Colonic mucosa (tissue), 4 donors: ENCODE data around the gene URB2. TPM values are rescaled to one million over a fixed set of nuclear protein-coding genes. Genes with fewer than 3 reads are reported as not detected.
A peak's percentile ranks its signal among the peaks of the same experiment; 100 is the strongest.
"Not testable (repeated sequence)": the region's sequence is repeated elsewhere in the genome, so short reads cannot be mapped to it uniquely, and the experiment has no call there.

Experiments used
- DNase-seq: peaks from one replicate; pipeline ENCODE4 v3.0.0-alpha.2; 2020
- H3K27ac ChIP-seq: fragments of 200-600 bp; one replicate; pipeline ENCODE4 v1.8.0; 2021
- H3K27me3 ChIP-seq: fragments of 200-600 bp; one replicate; pipeline ENCODE4 v1.8.0; 2021
- H3K36me3 ChIP-seq: fragments of 200-600 bp; one replicate; pipeline ENCODE4 v1.8.0; 2021
- H3K4me1 ChIP-seq: fragments of 200-600 bp; one replicate; pipeline ENCODE4 v1.8.0; 2021; ENCODE audit warnings: mild to moderate bottlenecking
- H3K4me3 ChIP-seq: fragments of 200-600 bp; one replicate; pipeline ENCODE4 v1.8.0; 2021
- H3K9ac ChIP-seq, 2 donors: one replicate each; pipeline ENCODE4 v1.7.0; 2013; ENCODE audit warnings: control low read depth in 2 of 2, low read depth in 2 of 2, low read length in 2 of 2
- H3K9me3 ChIP-seq: fragments of 200-600 bp; one replicate; pipeline ENCODE4 v1.8.0; 2021
- intact Hi-C: fragments of 100-400 bp; cut with DNase I; formaldehyde crosslinking; loops from one replicate; pipeline ENCODE4 v1.14.1; 2022
- total RNA-seq, 2 donors: library from RNA; stranded (reverse); fragmentation: NEBNext Ultra II Directional in 1 of 2; extraction: Animal tissue kit (Norgen Biotek cat#: 25700) in 1 of 2; gene quantifications; one replicate each; pipeline ENCODE4 v1.2.1, GENCODE V29; 2021
- TF ChIP-seq, protein P1 (sequence below): fragments of 200-600 bp; IDR thresholded peaks from one replicate; pipeline ENCODE4 v1.8.0; 2022; ENCODE audit warnings: antibody characterized with exemption, mild to moderate bottlenecking
- donor health status: healthy.
- donor health status: DM: no; HTN: no; CAD: no.
- donor health status: DM: no; HTN: no; CAD: no.

The URB2 gene
- total RNA-seq, 2 donors from 2014 or later = 5.7 to 10.0 TPM

DNA sequence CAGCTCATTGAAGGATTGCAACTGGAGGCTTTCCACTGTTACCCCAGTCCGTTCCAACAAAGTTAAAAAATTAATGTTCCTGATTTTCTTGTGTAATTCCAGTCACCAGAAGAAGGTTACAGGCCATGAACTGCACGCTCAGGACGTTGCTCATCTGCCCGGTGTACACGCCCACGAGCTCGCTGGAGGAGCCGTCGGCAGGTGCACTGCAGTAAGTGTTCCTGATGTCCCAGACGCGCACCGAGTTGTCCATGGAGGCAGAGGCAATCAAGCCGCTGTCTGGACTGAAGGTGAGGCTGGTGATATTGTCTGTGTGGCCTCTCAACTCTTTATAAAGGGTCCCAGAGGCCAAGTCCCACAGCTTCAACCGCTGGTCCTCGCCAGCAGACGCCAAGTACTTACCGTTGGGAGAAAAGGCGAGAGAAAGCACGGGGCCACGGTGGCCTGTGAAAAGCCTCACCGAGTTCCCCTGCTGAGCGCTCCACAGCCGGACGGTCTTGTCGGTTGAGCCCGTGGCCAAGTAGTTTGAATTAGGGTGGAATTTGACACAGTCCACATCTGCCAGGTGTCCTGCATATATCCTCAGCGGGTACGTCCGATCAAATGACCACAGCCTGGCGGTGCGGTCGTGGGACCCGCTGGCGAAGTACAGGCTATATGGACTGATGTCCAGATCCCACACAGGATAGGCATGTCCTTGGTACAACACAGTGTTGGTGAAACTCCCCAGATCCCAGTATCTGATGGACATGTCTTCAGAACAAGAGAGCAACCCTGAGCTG is 31.6 kb upstream of the URB2 start:
- Histone ChIP-seq H3K4me1 (no peaks in the 10 kb centered on the region), H3K36me3 (peaks cover 7% of the 10 kb centered on the region), H3K9me3 (no peaks in the 10 kb centered on the region), H3K4me3 (no peak overlapping the region), H3K27ac (no peak overlapping the region), H3K9ac (no peak overlapping the region), H3K27me3 (no peaks in the 10 kb centered on the region)
- TF ChIP-seq, protein P1, sequence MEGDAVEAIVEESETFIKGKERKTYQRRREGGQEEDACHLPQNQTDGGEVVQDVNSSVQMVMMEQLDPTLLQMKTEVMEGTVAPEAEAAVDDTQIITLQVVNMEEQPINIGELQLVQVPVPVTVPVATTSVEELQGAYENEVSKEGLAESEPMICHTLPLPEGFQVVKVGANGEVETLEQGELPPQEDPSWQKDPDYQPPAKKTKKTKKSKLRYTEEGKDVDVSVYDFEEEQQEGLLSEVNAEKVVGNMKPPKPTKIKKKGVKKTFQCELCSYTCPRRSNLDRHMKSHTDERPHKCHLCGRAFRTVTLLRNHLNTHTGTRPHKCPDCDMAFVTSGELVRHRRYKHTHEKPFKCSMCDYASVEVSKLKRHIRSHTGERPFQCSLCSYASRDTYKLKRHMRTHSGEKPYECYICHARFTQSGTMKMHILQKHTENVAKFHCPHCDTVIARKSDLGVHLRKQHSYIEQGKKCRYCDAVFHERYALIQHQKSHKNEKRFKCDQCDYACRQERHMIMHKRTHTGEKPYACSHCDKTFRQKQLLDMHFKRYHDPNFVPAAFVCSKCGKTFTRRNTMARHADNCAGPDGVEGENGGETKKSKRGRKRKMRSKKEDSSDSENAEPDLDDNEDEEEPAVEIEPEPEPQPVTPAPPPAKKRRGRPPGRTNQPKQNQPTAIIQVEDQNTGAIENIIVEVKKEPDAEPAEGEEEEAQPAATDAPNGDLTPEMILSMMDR = no peak
- DNase-seq = no peak
- intact Hi-C loops = no loop called here

DNA sequence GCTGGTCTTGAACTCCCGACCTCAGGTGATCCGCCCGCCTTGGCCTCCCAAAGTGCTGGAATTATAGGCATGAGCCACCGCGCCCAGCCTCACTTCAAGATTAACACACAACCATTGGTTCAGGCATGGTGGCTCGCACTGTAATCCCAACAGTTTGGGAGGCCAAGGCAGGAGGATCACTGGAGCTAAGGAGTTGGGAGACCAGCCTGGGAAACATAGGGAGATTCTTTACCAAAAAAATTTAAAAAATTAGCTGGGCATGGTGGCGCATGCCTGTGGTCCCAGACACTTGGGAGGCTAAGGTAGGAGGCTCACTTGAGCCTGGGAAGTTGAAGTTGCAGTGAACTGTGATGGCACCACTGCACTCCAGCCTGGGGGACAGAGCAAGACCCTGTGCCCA is 30.2 kb upstream of the URB2 start:
- H3K9me3 ChIP-seq, H3K4me3 ChIP-seq, H3K27ac ChIP-seq, H3K27me3 ChIP-seq, intact Hi-C loops, DNase-seq, H3K36me3 ChIP-seq, H3K9ac ChIP-seq, H3K4me1 ChIP-seq: not testable (repeated sequence)

DNA sequence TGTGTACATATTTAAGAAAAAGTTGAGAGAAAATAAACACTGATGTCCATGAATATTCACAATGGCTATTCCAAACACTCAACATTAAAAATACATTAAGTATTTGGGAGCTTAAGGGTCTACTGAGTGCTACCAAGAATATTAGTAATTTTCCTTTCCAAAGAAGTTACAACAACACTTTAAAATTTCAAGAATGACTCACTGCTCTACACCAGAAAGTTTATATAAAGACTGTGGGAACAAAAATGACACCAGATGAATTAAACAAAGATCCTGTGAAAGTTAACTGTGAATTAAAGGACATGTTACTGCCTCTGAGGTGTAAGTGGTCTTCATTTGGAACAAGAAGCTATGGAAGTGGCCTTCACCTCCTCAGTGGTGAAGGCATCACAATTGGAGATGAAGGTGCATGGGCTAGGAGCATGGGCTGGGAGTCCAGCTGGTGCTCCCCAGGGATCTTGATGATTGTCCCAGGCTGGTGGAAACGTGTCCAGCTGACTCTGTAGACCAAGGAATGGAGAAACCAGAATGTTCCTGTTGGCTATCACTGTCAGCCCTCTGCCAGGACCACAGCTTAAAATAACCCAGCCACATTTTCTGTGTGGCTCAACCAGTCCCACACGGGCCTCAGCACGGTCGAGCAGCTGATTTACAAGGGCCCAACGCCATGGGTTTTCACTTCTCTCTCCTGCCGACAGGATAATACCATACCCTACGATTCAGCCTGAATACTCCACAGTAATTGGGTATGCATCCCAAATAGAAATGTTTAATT is 28.9 kb upstream of the URB2 start:
- intact Hi-C loops = no loop called here
- Histone ChIP-seq H3K9me3 (no peaks in the 10 kb centered on the region), H3K36me3 (peaks cover 12% of the 10 kb centered on the region), H3K9ac (no peak overlapping the region), H3K4me3 (no peak overlapping the region), H3K27ac (peak overlapping the region; percentile 65), H3K27me3 (no peaks in the 10 kb centered on the region), H3K4me1 (no peaks in the 10 kb centered on the region)
- DNase-seq = peak; percentile 23
- TF ChIP-seq, protein P1 = no peak

DNA sequence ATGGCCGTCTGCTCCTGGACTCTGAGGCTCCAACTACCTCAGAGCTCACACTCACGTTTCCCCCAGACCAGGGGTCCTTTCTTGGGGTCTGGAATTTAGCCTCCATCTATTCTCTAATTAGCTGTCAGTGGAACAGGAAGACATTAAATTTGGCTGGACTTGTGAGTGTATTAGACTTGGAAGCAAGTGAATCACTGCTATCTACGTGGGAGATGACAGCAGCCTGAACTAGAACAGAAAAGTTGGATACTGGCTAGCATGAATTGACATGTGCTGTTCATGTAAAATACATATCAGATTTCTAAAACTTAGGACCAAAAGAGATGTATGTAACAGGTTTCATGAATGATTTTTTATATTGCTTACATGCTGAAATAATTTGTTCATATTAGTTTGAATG is 28.2 kb upstream of the URB2 start:
- Histone ChIP-seq H3K36me3 (peaks cover 16% of the 10 kb centered on the region), H3K27ac (peak overlapping the region; percentile 65), H3K9me3 (no peaks in the 10 kb centered on the region), H3K27me3 (no peaks in the 10 kb centered on the region), H3K4me1 (no peaks in the 10 kb centered on the region), H3K9ac (no peak overlapping the region), H3K4me3 (no peak overlapping the region)
- intact Hi-C loops = no loop called here
- TF ChIP-seq, protein P1 = no peak
- DNase-seq = no peak

DNA sequence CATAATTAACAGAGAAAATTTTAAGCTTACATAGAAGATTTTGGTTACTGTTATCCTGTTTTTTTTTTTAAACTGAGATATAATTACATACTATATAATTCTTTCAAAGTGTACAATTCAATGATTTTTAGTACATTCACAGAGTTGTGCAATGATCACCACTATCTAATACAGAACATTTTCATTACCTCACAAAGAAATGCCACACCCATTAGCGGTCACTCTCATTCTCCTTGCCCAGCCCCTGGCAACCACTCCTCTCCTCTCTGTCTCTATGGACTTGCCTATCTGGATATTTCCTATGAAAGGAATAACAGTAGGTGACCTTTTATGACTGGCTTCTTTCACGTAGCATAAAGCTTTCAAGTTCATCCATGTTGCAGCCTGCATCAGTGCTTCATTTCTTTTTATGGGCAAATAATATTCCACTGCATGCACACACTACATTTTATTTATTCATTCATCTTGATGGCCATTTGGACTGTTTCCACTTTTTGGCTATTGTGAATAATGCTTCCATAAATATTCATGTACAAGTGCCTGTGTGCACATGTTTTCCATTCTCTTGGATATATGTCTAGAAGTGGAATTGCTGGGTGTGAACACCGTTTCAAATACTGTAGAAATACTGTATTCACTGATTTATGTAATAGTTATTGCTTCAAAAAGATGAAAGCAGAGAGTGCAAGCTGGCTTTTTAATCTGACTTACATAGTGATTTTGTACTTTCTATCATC is 26.7 kb upstream of the URB2 start:
- H3K27ac ChIP-seq = no peak overlapping the region

More for the DNA sequence above, 26.7 kb upstream of the URB2 start:
- no peak for DNase-seq
- Histone ChIP-seq H3K27me3 (no peaks in the 10 kb centered on the region), H3K9ac (no peak overlapping the region), H3K4me3 (no peak overlapping the region), H3K9me3 (no peaks in the 10 kb centered on the region), H3K4me1 (no peaks in the 10 kb centered on the region), H3K36me3 (peaks cover 13% of the 10 kb centered on the region)
- intact Hi-C loops = no loop called here
- TF ChIP-seq, protein P1 = no peak
